ENCODE results near the gene GGT6.
"Not testable (repeated sequence)": the region's sequence is repeated elsewhere in the genome, so short reads cannot be mapped to it uniquely, and the experiment has no call there.

GGT6 gene

GRCh38 chr17:4591529-4591928 is 31.2 kb upstream of the GGT6 start:
- no peak for DNase-seq (ENCODE audit: low spot score)

- DNase-seq (ENCODE audit: low spot score) = no peak
These were observed 30.6 kb upstream of the GGT6 start for GRCh38 chr17:4590981-4591453.

- not testable (repeated sequence) for DNase-seq (ENCODE audit: low spot score)
These were observed 29.7 kb upstream of the GGT6 start for GRCh38 chr17:4590042-4590441.

- no peak for DNase-seq (ENCODE audit: low spot score)
These were observed 28.7 kb upstream of the GGT6 start for GRCh38 chr17:4588898-4589625.

GRCh38 chr17:4588391-4588790 is 28.0 kb upstream of the GGT6 start:
- no peak for DNase-seq (ENCODE audit: low spot score)

GRCh38 chr17:4587803-4588202 is 27.4 kb upstream of the GGT6 start:
- DNase-seq (ENCODE audit: low spot score) = no peak

- no peak for DNase-seq (ENCODE audit: low spot score)
These were observed 26.8 kb upstream of the GGT6 start for GRCh38 chr17:4587195-4587594.

- no peak for DNase-seq (ENCODE audit: low spot score)
These were observed 25.7 kb upstream of the GGT6 start for GRCh38 chr17:4586043-4586442.

GRCh38 chr17:4585638-4585994 is 25.2 kb upstream of the GGT6 start:
- DNase-seq (ENCODE audit: low spot score) = no peak

- DNase-seq (ENCODE audit: low spot score) = no peak
These were observed 24.7 kb upstream of the GGT6 start for GRCh38 chr17:4584917-4585637.

GRCh38 chr17:4584101-4584916 is 23.9 kb upstream of the GGT6 start, which contains the start of gene SMTNL2:
Gene SMTNL2, plus strand, starts transcription at chr17:4584529. Its CDS starts 77 bp downstream, at chr17:4584606.
- no peak for DNase-seq (ENCODE audit: low spot score)

- no peak for DNase-seq (ENCODE audit: low spot score)
These were observed 23.4 kb upstream of the GGT6 start for GRCh38 chr17:4583782-4584100.

GRCh38 chr17:4583206-4583605 is 22.8 kb upstream of the GGT6 start:
- DNase-seq (ENCODE audit: low spot score) = no peak

- no peak for DNase-seq (ENCODE audit: low spot score)
These were observed 22.3 kb upstream of the GGT6 start for GRCh38 chr17:4582691-4583090.

- DNase-seq (ENCODE audit: low spot score) = no peak
These were observed 21.7 kb upstream of the GGT6 start for GRCh38 chr17:4582101-4582501.

GRCh38 chr17:4580291-4580690 is 19.9 kb upstream of the GGT6 start:
- DNase-seq (ENCODE audit: low spot score) = no peak

- DNase-seq (ENCODE audit: low spot score) = no peak
These were observed 19.3 kb upstream of the GGT6 start for GRCh38 chr17:4579678-4580077.

- DNase-seq (ENCODE audit: low spot score) = not testable (repeated sequence)
These were observed 18.0 kb upstream of the GGT6 start for GRCh38 chr17:4578349-4578748.

GRCh38 chr17:4577386-4577993 is 17.1 kb upstream of the GGT6 start:
- DNase-seq (ENCODE audit: low spot score) = no peak

GRCh38 chr17:4576729-4577322 is 16.4 kb upstream of the GGT6 start:
- DNase-seq (ENCODE audit: low spot score) = no peak

- DNase-seq (ENCODE audit: low spot score) = no peak
These were observed 15.8 kb upstream of the GGT6 start for GRCh38 chr17:4576161-4576558.

GRCh38 chr17:4574448-4575045 is 14.2 kb upstream of the GGT6 start:
- DNase-seq (ENCODE audit: low spot score) = no peak
